ENCODE data around the gene GMDS.

DNA sequence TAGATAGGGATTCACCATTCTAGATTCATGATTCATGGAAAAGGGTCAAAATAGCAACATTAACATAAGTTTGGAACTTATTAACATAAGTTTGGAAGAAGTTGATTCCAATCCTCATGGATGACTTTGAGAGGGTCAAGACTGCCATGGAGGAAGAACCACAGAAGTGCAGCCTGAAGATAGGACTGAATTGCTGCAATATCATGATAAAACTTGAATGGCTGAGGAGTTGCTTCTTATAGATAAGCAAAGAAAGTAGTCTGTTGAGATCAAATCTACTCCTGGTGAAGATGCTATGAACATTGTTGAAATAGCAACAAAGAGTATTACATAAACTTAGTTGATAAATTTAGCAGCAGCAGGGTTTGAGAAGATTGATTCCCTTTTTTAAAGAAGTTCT lies 62.2 kb downstream of the GMDS start:
- TF ChIP-seq, protein P1, sequence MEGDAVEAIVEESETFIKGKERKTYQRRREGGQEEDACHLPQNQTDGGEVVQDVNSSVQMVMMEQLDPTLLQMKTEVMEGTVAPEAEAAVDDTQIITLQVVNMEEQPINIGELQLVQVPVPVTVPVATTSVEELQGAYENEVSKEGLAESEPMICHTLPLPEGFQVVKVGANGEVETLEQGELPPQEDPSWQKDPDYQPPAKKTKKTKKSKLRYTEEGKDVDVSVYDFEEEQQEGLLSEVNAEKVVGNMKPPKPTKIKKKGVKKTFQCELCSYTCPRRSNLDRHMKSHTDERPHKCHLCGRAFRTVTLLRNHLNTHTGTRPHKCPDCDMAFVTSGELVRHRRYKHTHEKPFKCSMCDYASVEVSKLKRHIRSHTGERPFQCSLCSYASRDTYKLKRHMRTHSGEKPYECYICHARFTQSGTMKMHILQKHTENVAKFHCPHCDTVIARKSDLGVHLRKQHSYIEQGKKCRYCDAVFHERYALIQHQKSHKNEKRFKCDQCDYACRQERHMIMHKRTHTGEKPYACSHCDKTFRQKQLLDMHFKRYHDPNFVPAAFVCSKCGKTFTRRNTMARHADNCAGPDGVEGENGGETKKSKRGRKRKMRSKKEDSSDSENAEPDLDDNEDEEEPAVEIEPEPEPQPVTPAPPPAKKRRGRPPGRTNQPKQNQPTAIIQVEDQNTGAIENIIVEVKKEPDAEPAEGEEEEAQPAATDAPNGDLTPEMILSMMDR (IDR thresholded peaks at IDR 0.05): no peak
- TF ChIP-seq POLR2A (IDR thresholded peaks at IDR 0.05): no peak

All from ovary (tissue), 3 donors.